Caco-2 (cell line): Measurements from ENCODE around the gene MBD1. TPM values are rescaled to one million over a fixed set of nuclear protein-coding genes. Genes with fewer than 3 reads are reported as not detected.

ENCODE experiments used
- BruUV-seq: library from RNA; stranded (reverse); fragments of 400-500 nt; replicated peaks from 2 replicates; lab custom pipeline; 2021; lab: Mats Ljungman, UMichigan
- CTCF ChIA-PET: fragments of 300-600 bp; sonication (Branson Sonifier 250); formaldehyde crosslinking; loops from one replicate; lab custom pipeline; 2022; ENCODE audit warnings: antibody characterized with exemption; lab: Charles Lee
- POLR2A ChIA-PET: fragments of 300-600 bp; sonication (Branson Sonifier 250); formaldehyde crosslinking; loops from one replicate; lab custom pipeline; 2022; ENCODE audit warnings: antibody characterized with exemption; lab: Charles Lee
- DNase-seq, 2 experiments: peaks; one replicate each; pipeline versions ENCODE4 v3.0.0 to v3.0.0-alpha.2; 2020 to 2022
- H3K27me3 ChIP-seq: replicated peaks from 2 replicates; pipeline ENCODE4 v1.6.0; 2011; ENCODE audit warnings: low read length; ENCODE audit not compliant: control insufficient read depth, insufficient read depth
- H3K36me3 ChIP-seq: 2 replicates; pipeline ENCODE4 v1.5.1; 2011; ENCODE audit warnings: low read length; ENCODE audit not compliant: control insufficient read depth, insufficient read depth
- H3K4me1 ChIP-seq: fragments of 250-450 bp; sonication (Bioruptor Pico); 2 replicates; pipeline ENCODE4 v1.5.1; 2020; ENCODE audit warnings: mild to moderate bottlenecking
- H3K4me3 ChIP-seq: 2 replicates; pipeline ENCODE4 v1.5.1; 2011; ENCODE audit warnings: low read depth, mild to moderate bottlenecking, control low read depth, low read length
- H3K9me3 ChIP-seq: fragments of 250-450 bp; sonication (Bioruptor Pico); 2 replicates; pipeline ENCODE4 v1.5.1; 2020; ENCODE audit warnings: mild to moderate bottlenecking, moderate library complexity
- H3K27ac Mint-ChIP-seq: one replicate; pipeline ENCODE4 v1.8.0; 2022; ENCODE audit warnings: mixed read lengths; ENCODE audit not compliant: unreplicated experiment
- H3K27me3 Mint-ChIP-seq: one replicate; pipeline ENCODE4 v1.8.0; 2022; ENCODE audit warnings: mixed read lengths; ENCODE audit not compliant: insufficient read depth, unreplicated experiment
- H3K36me3 Mint-ChIP-seq: one replicate; pipeline ENCODE4 v1.8.0; 2022; ENCODE audit warnings: mild to moderate bottlenecking, mixed read lengths; ENCODE audit not compliant: insufficient read depth, unreplicated experiment
- H3K4me1 Mint-ChIP-seq: one replicate; pipeline ENCODE4 v1.8.0; 2022; ENCODE audit warnings: low read depth, mixed read lengths; ENCODE audit not compliant: unreplicated experiment
- H3K4me3 Mint-ChIP-seq: one replicate; pipeline ENCODE4 v1.8.0; 2022; ENCODE audit warnings: mild to moderate bottlenecking, moderate library complexity, mixed read lengths; ENCODE audit not compliant: unreplicated experiment
- H3K9me3 Mint-ChIP-seq: one replicate; pipeline ENCODE4 v1.8.0; 2022; ENCODE audit warnings: mixed read lengths; ENCODE audit not compliant: unreplicated experiment
- CTCF ChIP-seq, 2 experiments: fragments of 200-600 bp in 1 of 2; IDR thresholded peaks; 1 replicate in 1 of 2; 2 replicates in 1 of 2; pipeline versions ENCODE4 v1.5.1 to v1.8.0; 2011 to 2022; ENCODE audit warnings: antibody characterized with exemption in 1 of 2, control low read depth in 1 of 2, inconsistent platforms in 1 of 2, low read depth in 1 of 2, low read length in 1 of 2, mild to moderate bottlenecking in 1 of 2, moderate library complexity in 1 of 2; ENCODE audit not compliant: insufficient read depth in 1 of 2, severe bottlenecking in 1 of 2, unreplicated experiment in 1 of 2
- intact Hi-C: fragments of 100-400 bp; cut with micrococcal nuclease; formaldehyde crosslinking; loops from one replicate; pipeline ENCODE4 v1.10.0; 2022; ENCODE audit not compliant: unreplicated experiment
- total RNA-seq: library from RNA; stranded (reverse); gene quantifications from 2 replicates; pipeline ENCODE4 v1.2.3, GENCODE V29; 2022

Gene MBD1
- total RNA-seq, 1 experiment from 2014 or later: 34.7 TPM

GRCh38 chr18:50307400-50307737 is 26.0 kb upstream of the MBD1 start:
- H3K4me1 Mint-ChIP-seq: no peaks in the 10 kb centered on the region
- TF ChIP-seq CTCF (IDR thresholded peaks at IDR 0.05; ENCODE audit: insufficient read depth in 1 of 2, low read depth in 1 of 2, low read length in 1 of 2, severe bottlenecking in 1 of 2, unreplicated experiment in 1 of 2): no peak
- H3K27me3 Mint-ChIP-seq: no peaks in the 10 kb centered on the region
- peak overlapping the region; percentile 79 for H3K4me3 Mint-ChIP-seq
- ChIA-PET POLR2A (no interaction called here), CTCF (interaction anchor here (1.0 kb wide), 1 partner anchor 49 kb away, joined by 4 read pairs; no protein-coding TSS in a partner anchor)
- H3K4me1 ChIP-seq: no peaks in the 10 kb centered on the region
- no peaks in the 10 kb centered on the region for H3K36me3 ChIP-seq
- H3K4me3 ChIP-seq: peak overlapping the region; percentile 44
- DNase-seq: no peak
- no peaks in the 10 kb centered on the region for H3K27me3 ChIP-seq
- H3K9me3 Mint-ChIP-seq: no peaks in the 10 kb centered on the region
- no peaks in the 10 kb centered on the region for H3K9me3 ChIP-seq
- BruUV-seq: no TSS peak
- no peaks in the 10 kb centered on the region for H3K36me3 Mint-ChIP-seq
- intact Hi-C loops: no loop called here
- H3K27ac Mint-ChIP-seq: peak overlapping the region; percentile 61

DNA sequence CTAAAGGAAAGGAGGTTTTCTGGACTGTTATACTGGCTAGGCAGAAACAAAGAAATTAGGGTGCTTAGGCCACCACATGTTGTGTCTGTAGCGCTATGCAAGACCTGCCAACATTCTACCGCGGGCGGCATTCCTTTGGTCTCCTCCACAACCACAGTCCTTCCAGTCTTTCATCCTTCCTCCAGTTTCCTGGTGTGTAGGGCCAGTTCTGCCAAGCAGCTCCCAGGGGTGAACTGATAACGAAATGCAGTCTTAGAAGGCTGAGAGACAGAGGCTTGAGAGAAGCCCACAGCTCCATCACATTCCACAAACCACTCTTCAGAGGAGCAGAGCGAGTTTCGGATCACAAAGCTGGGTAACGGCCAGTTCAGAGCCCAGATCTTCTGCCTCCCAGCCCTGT is 25.6 kb upstream of the MBD1 start:
- Mint-ChIP-seq H3K27me3 (no peaks in the 10 kb centered on the region), H3K36me3 (no peaks in the 10 kb centered on the region), H3K4me3 (peak overlapping the region; percentile 44), H3K27ac (no peak overlapping the region), H3K9me3 (no peaks in the 10 kb centered on the region), H3K4me1 (no peaks in the 10 kb centered on the region)
- intact Hi-C loops: no loop called here
- no peak for DNase-seq
- ChIA-PET POLR2A (no interaction called here), CTCF (interaction anchor here (1.0 kb wide), 1 partner anchor 50 kb away, joined by 4 read pairs; no protein-coding TSS in a partner anchor)
- no TSS peak for BruUV-seq
- no peaks in the 10 kb centered on the region for H3K4me1 ChIP-seq
- no peak for TF ChIP-seq CTCF (IDR thresholded peaks at IDR 0.05; ENCODE audit: insufficient read depth in 1 of 2, low read depth in 1 of 2, low read length in 1 of 2, severe bottlenecking in 1 of 2, unreplicated experiment in 1 of 2)
- no peaks in the 10 kb centered on the region for H3K36me3 ChIP-seq
- no peaks in the 10 kb centered on the region for H3K9me3 ChIP-seq
- H3K27me3 ChIP-seq: no peaks in the 10 kb centered on the region
- H3K4me3 ChIP-seq: no peak overlapping the region

DNA sequence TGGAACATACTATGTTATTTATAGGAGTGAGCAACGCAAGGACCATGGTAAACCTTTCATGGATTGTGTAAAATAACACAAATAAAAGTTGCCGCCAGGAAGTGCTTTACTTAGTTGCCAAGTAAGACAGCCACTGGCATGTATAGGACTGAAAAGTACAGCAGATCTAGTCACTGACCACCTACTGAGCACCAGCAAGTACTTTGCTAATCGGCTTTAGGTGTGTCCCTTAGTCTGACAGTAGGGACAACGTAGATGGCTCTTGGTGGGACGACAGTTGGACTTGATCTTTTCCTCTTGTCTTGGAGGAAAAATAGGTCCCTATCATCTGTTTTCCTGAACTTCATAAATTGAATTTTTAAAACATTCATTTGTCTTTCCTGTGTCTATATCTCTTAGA is 19.8 kb upstream of the MBD1 start:
- POLR2A ChIA-PET: no interaction called here
- H3K27me3 Mint-ChIP-seq: peaks cover 3% of the 10 kb centered on the region

More for the DNA sequence above, 19.8 kb upstream of the MBD1 start:
- Histone ChIP-seq H3K27me3 (no peaks in the 10 kb centered on the region), H3K4me3 (no peak overlapping the region), H3K9me3 (no peaks in the 10 kb centered on the region), H3K36me3 (no peaks in the 10 kb centered on the region), H3K4me1 (no peaks in the 10 kb centered on the region)
- no peak for DNase-seq
- Mint-ChIP-seq H3K4me3 (no peak overlapping the region), H3K27ac (no peak overlapping the region), H3K9me3 (no peaks in the 10 kb centered on the region), H3K36me3 (no peaks in the 10 kb centered on the region), H3K4me1 (no peaks in the 10 kb centered on the region)
- CTCF ChIA-PET: no interaction called here
- no TSS peak for BruUV-seq
- intact Hi-C loops: no loop called here
- no peak for TF ChIP-seq CTCF (IDR thresholded peaks at IDR 0.05; ENCODE audit: insufficient read depth in 1 of 2, low read depth in 1 of 2, low read length in 1 of 2, severe bottlenecking in 1 of 2, unreplicated experiment in 1 of 2)
